Liver (tissue), 3 donors: ENCODE measurements around the gene HOXB9.

Experiments
- GABPA ChIP-seq, 2 donors: IDR thresholded peaks in 1 of 2; conservative IDR thresholded peaks in 1 of 2; 2 replicates each; pipeline ENCODE4 v1.6.1; 2016; ENCODE audit warnings: antibody characterized with exemption in 2 of 2, mild to moderate bottlenecking in 1 of 2, moderate library complexity in 1 of 2
- HNF4G ChIP-seq: IDR thresholded peaks from 2 replicates; pipeline ENCODE4 v1.6.1; 2016; ENCODE audit warnings: antibody characterized with exemption
- MAX ChIP-seq: IDR thresholded peaks from 2 replicates; pipeline ENCODE4 v1.6.1; 2016; ENCODE audit warnings: antibody characterized with exemption
- NR2F2 ChIP-seq: IDR thresholded peaks from 2 replicates; pipeline ENCODE4 v1.6.1; 2016; ENCODE audit warnings: antibody characterized with exemption
- RAD21 ChIP-seq, 2 donors: IDR thresholded peaks; 2 replicates each; pipeline ENCODE4 v1.6.1; 2016; ENCODE audit warnings: antibody characterized with exemption in 2 of 2, mild to moderate bottlenecking in 2 of 2
- REST ChIP-seq: IDR thresholded peaks from 2 replicates; pipeline ENCODE4 v1.6.1; 2016; ENCODE audit warnings: antibody characterized with exemption, mild to moderate bottlenecking
- RXRA ChIP-seq, 2 donors: IDR thresholded peaks; 2 replicates each; pipeline ENCODE4 v1.6.1; 2017 to 2018; ENCODE audit warnings: antibody characterized with exemption in 2 of 2, mild to moderate bottlenecking in 1 of 2
- TAF1 ChIP-seq: conservative IDR thresholded peaks from 2 replicates; pipeline ENCODE4 v1.6.1; 2016; ENCODE audit warnings: antibody characterized with exemption, mild to moderate bottlenecking
- YY1 ChIP-seq: IDR thresholded peaks from 2 replicates; pipeline ENCODE4 v1.6.1; 2016; ENCODE audit warnings: antibody characterized with exemption, mild to moderate bottlenecking
- TF ChIP-seq, protein P1 (sequence below): fragments of 150-350 bp; IDR thresholded peaks from 2 replicates; pipeline ENCODE4 v1.5.1; 2017; ENCODE audit warnings: improper control_type of control experiment, low read depth, low read length; ENCODE audit not compliant: missing input control
- donor health status: healthy.
- donor health status: healthy.

GRCh38 chr17:48578616-48579470, 47.3 kb downstream of the HOXB9 start:
- no peak for TF ChIP-seq MAX
- TF ChIP-seq, protein P1, sequence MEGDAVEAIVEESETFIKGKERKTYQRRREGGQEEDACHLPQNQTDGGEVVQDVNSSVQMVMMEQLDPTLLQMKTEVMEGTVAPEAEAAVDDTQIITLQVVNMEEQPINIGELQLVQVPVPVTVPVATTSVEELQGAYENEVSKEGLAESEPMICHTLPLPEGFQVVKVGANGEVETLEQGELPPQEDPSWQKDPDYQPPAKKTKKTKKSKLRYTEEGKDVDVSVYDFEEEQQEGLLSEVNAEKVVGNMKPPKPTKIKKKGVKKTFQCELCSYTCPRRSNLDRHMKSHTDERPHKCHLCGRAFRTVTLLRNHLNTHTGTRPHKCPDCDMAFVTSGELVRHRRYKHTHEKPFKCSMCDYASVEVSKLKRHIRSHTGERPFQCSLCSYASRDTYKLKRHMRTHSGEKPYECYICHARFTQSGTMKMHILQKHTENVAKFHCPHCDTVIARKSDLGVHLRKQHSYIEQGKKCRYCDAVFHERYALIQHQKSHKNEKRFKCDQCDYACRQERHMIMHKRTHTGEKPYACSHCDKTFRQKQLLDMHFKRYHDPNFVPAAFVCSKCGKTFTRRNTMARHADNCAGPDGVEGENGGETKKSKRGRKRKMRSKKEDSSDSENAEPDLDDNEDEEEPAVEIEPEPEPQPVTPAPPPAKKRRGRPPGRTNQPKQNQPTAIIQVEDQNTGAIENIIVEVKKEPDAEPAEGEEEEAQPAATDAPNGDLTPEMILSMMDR = no peak
- TF ChIP-seq YY1 = no peak
- TF ChIP-seq REST = no peak
- TF ChIP-seq GABPA (IDR thresholded peaks at IDR 0.05 in 1 of 2, conservative IDR thresholded peaks at IDR 0.05 in 1 of 2) = no peak
- no peak for TF ChIP-seq NR2F2
- TF ChIP-seq RAD21 (IDR thresholded peaks at IDR 0.05) = no peak
- no peak for TF ChIP-seq RXRA (IDR thresholded peaks at IDR 0.05)
- no peak for TF ChIP-seq HNF4G
- no peak for TF ChIP-seq TAF1
